ENCODE measurements around the gene WDR88.

DNA sequence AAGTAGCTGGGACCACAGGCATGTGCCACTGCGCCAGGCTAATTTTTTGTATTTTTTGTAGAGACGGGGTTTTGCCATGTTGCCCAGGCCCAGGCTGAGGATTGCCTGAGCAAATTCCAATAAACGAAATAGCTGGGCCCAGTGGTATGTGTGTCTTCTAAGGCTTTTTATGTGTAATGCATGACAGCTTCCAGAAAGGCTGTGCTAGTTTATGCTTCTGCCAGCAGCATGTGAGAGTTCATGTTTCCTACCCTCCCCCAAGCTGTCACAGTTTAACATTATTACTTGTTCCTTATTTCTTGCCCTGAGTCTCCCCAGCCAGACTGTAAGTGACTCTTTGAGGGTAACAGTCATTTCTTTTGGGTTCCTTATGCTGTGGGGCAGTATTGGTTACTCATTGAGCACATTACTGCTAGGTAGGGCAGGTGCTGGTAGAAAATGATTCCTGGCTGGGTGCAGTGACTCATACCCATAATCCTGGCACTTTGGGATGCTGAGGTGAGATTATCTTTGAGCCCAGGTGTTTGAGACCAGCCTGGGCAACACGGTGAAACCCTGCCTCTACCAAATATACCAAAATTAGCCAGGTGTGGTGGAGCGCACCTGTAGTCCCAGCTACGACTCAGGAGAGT is 37.4 kb upstream of the WDR88 start:
- no peak for TF ChIP-seq ZZZ3 (IDR thresholded peaks at IDR 0.05; ENCODE audit: control insufficient read depth, insufficient read length, low read depth)
- no peak for TF ChIP-seq EZH2 (IDR thresholded peaks at IDR 0.05; ENCODE audit: borderline replicate concordance, control insufficient read depth, low read depth, low read length)
- no peak for TF ChIP-seq RAD21 (IDR thresholded peaks at IDR 0.05; ENCODE audit: insufficient read depth, low read depth, low read length)
- TF ChIP-seq CBX5 (IDR thresholded peaks at IDR 0.05; ENCODE audit: low read depth) = no peak
- no peak for TF ChIP-seq POLR2AphosphoS5 (IDR thresholded peaks at IDR 0.05; ENCODE audit: low read length)
- TF ChIP-seq, protein P1, sequence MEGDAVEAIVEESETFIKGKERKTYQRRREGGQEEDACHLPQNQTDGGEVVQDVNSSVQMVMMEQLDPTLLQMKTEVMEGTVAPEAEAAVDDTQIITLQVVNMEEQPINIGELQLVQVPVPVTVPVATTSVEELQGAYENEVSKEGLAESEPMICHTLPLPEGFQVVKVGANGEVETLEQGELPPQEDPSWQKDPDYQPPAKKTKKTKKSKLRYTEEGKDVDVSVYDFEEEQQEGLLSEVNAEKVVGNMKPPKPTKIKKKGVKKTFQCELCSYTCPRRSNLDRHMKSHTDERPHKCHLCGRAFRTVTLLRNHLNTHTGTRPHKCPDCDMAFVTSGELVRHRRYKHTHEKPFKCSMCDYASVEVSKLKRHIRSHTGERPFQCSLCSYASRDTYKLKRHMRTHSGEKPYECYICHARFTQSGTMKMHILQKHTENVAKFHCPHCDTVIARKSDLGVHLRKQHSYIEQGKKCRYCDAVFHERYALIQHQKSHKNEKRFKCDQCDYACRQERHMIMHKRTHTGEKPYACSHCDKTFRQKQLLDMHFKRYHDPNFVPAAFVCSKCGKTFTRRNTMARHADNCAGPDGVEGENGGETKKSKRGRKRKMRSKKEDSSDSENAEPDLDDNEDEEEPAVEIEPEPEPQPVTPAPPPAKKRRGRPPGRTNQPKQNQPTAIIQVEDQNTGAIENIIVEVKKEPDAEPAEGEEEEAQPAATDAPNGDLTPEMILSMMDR (IDR thresholded peaks at IDR 0.05 in 2 of 3, conservative IDR thresholded peaks at IDR 0.05 in 1 of 3; ENCODE audit: control insufficient read depth in 2 of 3, extremely low read depth in 1 of 3, insufficient read depth in 1 of 3, low read depth in 3 of 3, low read length in 3 of 3) = no peak
- TF ChIP-seq, protein P2, sequence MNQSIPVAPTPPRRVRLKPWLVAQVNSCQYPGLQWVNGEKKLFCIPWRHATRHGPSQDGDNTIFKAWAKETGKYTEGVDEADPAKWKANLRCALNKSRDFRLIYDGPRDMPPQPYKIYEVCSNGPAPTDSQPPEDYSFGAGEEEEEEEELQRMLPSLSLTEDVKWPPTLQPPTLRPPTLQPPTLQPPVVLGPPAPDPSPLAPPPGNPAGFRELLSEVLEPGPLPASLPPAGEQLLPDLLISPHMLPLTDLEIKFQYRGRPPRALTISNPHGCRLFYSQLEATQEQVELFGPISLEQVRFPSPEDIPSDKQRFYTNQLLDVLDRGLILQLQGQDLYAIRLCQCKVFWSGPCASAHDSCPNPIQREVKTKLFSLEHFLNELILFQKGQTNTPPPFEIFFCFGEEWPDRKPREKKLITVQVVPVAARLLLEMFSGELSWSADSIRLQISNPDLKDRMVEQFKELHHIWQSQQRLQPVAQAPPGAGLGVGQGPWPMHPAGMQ (IDR thresholded peaks at IDR 0.05; ENCODE audit: borderline replicate concordance) = no peak
- no peak for TF ChIP-seq POU2F2 (IDR thresholded peaks at IDR 0.05; ENCODE audit: borderline replicate concordance, low read depth, low read length)
- TF ChIP-seq, protein P3, sequence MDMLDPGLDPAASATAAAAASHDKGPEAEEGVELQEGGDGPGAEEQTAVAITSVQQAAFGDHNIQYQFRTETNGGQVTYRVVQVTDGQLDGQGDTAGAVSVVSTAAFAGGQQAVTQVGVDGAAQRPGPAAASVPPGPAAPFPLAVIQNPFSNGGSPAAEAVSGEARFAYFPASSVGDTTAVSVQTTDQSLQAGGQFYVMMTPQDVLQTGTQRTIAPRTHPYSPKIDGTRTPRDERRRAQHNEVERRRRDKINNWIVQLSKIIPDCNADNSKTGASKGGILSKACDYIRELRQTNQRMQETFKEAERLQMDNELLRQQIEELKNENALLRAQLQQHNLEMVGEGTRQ (IDR thresholded peaks at IDR 0.05; ENCODE audit: borderline replicate concordance, low read depth, low read length) = no peak
- no peak for TF ChIP-seq JUND (IDR thresholded peaks at IDR 0.05; ENCODE audit: low read depth, low read length)
- TF ChIP-seq TAF1 (IDR thresholded peaks at IDR 0.05; ENCODE audit: borderline replicate concordance, low read depth, low read length) = no peak
- TF ChIP-seq, protein P4, sequence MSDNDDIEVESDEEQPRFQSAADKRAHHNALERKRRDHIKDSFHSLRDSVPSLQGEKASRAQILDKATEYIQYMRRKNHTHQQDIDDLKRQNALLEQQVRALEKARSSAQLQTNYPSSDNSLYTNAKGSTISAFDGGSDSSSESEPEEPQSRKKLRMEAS (IDR thresholded peaks at IDR 0.05; ENCODE audit: low read depth, low read length) = no peak
- no peak for TF ChIP-seq YY1 (IDR thresholded peaks at IDR 0.05; ENCODE audit: low read depth, low read length)
- no peak for TF ChIP-seq FOS (IDR thresholded peaks at IDR 0.05; ENCODE audit: borderline replicate concordance, extremely low read depth, insufficient read length)

Data from GM12878 (cell line).